Epithelial cell of proximal tubule (primary cell): ENCODE data around the gene AIFM3. TPM values are rescaled to one million over a fixed set of nuclear protein-coding genes. Genes with fewer than 3 reads are reported as not detected.
A peak's percentile ranks its signal among the peaks of the same experiment; 100 is the strongest.

ENCODE experiments used
- DNase-seq: peaks from one replicate; pipeline ENCODE4 v3.0.0-alpha.2; 2011; ENCODE audit warnings: low read depth
- H3K4me3 ChIP-seq: 2 replicates; pipeline ENCODE4 v1.5.1; 2011; ENCODE audit warnings: low read depth, mild to moderate bottlenecking, low read length
- CTCF ChIP-seq: conservative IDR thresholded peaks from 2 replicates; pipeline ENCODE4 v1.5.1; 2012; ENCODE audit warnings: low read depth, mild to moderate bottlenecking, low read length
- total RNA-seq: library from RNA; depleted of rRNA; stranded (reverse); fragments of >200 nt; gene quantifications from 2 replicates; pipeline ENCODE4 v1.2.3, GENCODE V29; 2015

The AIFM3 gene
- total RNA-seq, 1 donor from 2014 or later: 1.8 TPM

- no peak overlapping the region for H3K4me3 ChIP-seq
- no peak for DNase-seq
- no peak for TF ChIP-seq CTCF
Observed at GRCh38 chr22:20955548-20955947, 11.5 kb upstream of the AIFM3 start.

GRCh38 chr22:20956258-20957101, 10.6 kb upstream of the AIFM3 start:
- peak overlapping the region; percentile 80 for H3K4me3 ChIP-seq
- no peak for TF ChIP-seq CTCF
- no peak for DNase-seq

- no peak for TF ChIP-seq CTCF
- H3K4me3 ChIP-seq: peak overlapping the region; percentile 80
- no peak for DNase-seq
Observed at GRCh38 chr22:20957102-20957682, 9.9 kb upstream of the AIFM3 start.

GRCh38 chr22:20957683-20958431, 9.2 kb upstream of the AIFM3 start:
- no peak for TF ChIP-seq CTCF
- DNase-seq: no peak
- H3K4me3 ChIP-seq: peak overlapping the region; percentile 80

GRCh38 chr22:20959578-20960461, 7.2 kb upstream of the AIFM3 start:
- no peak overlapping the region for H3K4me3 ChIP-seq
- DNase-seq: no peak
- no peak for TF ChIP-seq CTCF

GRCh38 chr22:20960609-20961008, 6.4 kb upstream of the AIFM3 start:
- no peak for DNase-seq
- H3K4me3 ChIP-seq: no peak overlapping the region
- no peak for TF ChIP-seq CTCF
